Stimulated activated CD4-positive, alpha-beta T cell treated with anti-CD3 and anti-CD28 coated beads, TNF-alpha, amount 100 ng/mL, for 4 hours (primary cell): Measurements from ENCODE around the gene ARHGEF6.

Experiments
- DNase-seq, 3 experiments: peaks; one replicate each; pipeline ENCODE4 v3.0.0-alpha.2; 2020; ENCODE audit warnings: low read depth in 3 of 3

Gene ARHGEF6

GRCh38 chrX:136747003-136747986 is 33.4 kb downstream of the ARHGEF6 start:
- DNase-seq = no peak

- DNase-seq = no peak
Measured at GRCh38 chrX:136745215-136746173, 35.2 kb downstream of the ARHGEF6 start.

GRCh38 chrX:136742721-136743379 is 37.9 kb downstream of the ARHGEF6 start:
- no peak for DNase-seq

- no peak for DNase-seq
Measured at GRCh38 chrX:136738049-136738729, 42.5 kb downstream of the ARHGEF6 start.

- no peak for DNase-seq
Measured at GRCh38 chrX:136736690-136737089, 44.0 kb downstream of the ARHGEF6 start.

GRCh38 chrX:136735601-136736000 is 45.1 kb downstream of the ARHGEF6 start:
- no peak for DNase-seq

- DNase-seq = no peak
Measured at GRCh38 chrX:136733613-136734012, 47.1 kb downstream of the ARHGEF6 start.

- DNase-seq = no peak
Measured at GRCh38 chrX:136731798-136732197, 48.9 kb downstream of the ARHGEF6 start.

GRCh38 chrX:136731207-136731782 is 49.4 kb downstream of the ARHGEF6 start:
- no peak for DNase-seq

DNA sequence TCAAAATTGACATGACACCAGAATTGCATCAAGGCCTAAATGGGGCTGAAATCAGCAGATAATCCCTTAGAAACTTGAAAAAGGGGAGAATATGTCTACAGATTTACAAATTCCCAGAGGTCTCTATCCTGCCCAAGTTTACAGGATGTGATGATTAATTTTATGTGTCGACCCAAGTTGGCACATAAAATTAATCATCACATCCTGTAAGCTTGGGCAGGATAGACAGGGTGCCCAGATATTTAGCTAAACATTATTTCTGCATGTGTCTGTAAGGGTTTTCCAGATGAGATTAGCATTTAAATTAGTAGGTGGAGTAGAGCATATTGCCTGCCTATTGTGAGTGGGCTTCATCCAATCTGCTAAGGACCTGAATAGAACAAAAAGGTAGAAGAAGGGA is 52.3 kb downstream of the ARHGEF6 start:
- no peak for DNase-seq

- no peak for DNase-seq
Measured at GRCh38 chrX:136725441-136726104, 55.2 kb downstream of the ARHGEF6 start.

DNA sequence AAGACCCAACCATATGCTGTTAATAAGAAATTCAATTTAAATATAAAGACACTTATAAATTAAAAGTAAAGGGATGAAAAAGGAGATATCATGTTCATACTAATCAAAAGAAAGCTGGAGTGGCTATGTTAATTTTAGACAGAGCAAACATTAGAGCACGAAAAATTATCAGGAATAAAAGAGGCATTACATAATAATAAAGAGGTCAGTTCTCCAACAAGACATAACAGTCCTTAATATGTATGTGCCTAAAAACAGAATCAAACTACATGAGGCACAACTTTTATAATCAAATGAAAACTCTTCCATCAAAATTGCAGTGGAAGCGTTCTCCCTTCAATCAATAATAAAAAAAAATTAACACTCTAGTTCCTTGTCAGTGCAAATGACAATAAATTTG is 62.6 kb downstream of the ARHGEF6 start:
- no peak for DNase-seq

GRCh38 chrX:136714626-136715599 is 65.8 kb downstream of the ARHGEF6 start:
- no peak for DNase-seq

DNA sequence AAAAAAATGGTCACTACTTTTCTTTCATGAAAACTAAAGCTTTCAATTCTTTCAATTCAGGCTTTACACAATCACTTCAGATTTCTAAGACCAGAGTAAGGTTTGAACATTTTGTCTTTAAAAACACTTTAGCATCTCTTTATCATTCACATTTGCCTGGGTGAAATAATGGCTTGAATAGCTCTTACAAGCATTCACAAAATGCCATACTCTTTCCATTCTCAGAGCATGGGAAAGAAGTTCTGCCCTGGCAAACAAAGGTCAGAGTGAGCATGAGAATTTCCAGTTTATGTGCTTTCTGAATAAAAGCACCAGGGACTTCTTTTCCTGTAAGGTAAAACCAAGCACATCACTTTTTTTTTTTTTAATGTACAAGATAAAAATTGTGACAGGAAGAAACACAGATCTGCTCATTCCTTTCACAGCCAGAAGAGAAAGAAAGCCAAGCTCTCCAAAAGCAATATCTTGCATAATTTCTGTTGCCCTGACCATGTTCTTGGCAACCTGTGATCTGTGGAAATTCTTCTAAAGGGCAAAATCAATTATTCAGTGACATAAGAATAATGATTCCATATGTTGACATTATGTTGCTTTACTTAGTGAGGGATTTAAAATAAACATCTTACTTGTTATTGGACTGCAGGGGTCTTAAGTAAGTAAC is 68.0 kb downstream of the ARHGEF6 start:
- no peak for DNase-seq

- DNase-seq = no peak
Measured at GRCh38 chrX:136711147-136711546, 69.6 kb downstream of the ARHGEF6 start.

- DNase-seq = no peak
Measured at GRCh38 chrX:136710325-136710951, 70.3 kb downstream of the ARHGEF6 start.

DNA sequence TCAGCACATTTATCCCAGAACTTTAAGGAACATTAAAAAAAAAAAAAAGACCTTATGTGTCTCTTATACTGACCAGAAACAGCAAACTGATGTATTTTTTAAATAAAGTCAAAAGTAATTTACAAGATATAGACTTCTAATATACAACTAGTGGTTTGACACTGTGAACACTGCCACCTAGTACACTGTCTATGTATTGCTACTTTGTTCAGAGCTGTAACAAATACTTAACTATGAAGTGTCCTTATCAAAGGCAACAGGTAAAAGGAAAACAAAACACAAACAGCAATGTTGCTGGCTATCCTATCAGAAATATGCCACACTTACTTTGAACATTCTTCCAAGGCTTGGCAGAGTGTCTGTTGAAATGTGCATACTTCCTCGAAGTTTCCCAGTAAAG is 72.4 kb downstream of the ARHGEF6 start:
- DNase-seq = no peak

DNA sequence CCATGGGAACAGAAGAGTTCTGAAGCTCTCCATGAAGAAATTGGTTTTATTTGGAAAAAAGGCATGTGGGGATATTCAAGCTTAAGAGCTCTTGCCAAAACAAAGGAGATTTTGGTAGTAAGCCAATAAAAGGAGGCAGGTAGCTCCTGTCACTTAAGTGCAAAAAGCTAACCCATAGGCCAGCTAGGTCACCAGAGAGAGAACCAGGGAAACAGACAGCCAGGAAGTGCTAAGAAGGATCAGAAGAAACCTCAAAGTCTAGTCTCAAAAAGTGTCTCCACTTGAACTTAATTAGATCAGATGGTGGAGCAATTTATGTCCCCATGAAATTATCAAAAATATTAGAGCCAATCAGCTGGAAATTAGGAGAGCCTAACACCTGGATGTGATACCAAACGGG is 83.6 kb downstream of the ARHGEF6 start:
- DNase-seq = no peak
